HepG2 (cell line): ENCODE data around the gene LIME1. TPM values are rescaled to one million over a fixed set of nuclear protein-coding genes. Genes with fewer than 3 reads are reported as not detected.
A peak's percentile ranks its signal among the peaks of the same experiment; 100 is the strongest.

Source experiments
- ARID5B ChIP-seq: IDR thresholded peaks from 2 replicates; pipeline ENCODE4 v1.4.0; 2020; ENCODE audit warnings: mild to moderate bottlenecking, missing genetic modification reagents
- ATF6 ChIP-seq: sonication (generic); formaldehyde crosslinking; conservative IDR thresholded peaks from 2 replicates; pipeline ENCODE4 v1.4.0; 2020; ENCODE audit warnings: missing genetic modification reagents
- ATF7-NPFF ChIP-seq: sonication (generic); formaldehyde crosslinking; IDR thresholded peaks from 2 replicates; pipeline ENCODE4 v1.8.1; 2023; ENCODE audit warnings: mild to moderate bottlenecking, low read depth, missing genetic modification reagents, moderate library complexity
- CENPT ChIP-seq: sonication (generic); formaldehyde crosslinking; IDR thresholded peaks from 2 replicates; pipeline ENCODE4 v1.8.0; 2022; ENCODE audit warnings: low read depth, mild to moderate bottlenecking, moderate library complexity, missing genetic modification reagents
- HMG20A ChIP-seq: IDR thresholded peaks from 2 replicates; pipeline ENCODE4 v1.6.1; 2016; ENCODE audit warnings: borderline replicate concordance
- JARID2 ChIP-seq: sonication (generic); formaldehyde crosslinking; IDR thresholded peaks from 2 replicates; pipeline ENCODE4 v1.8.1; 2023; ENCODE audit warnings: missing genetic modification reagents, inconsistent platforms; ENCODE audit not compliant: insufficient replicate concordance
- KLF11 ChIP-seq: IDR thresholded peaks from 2 replicates; pipeline ENCODE4 v1.6.1; 2016; ENCODE audit warnings: missing compliant biosample characterization
- MAFF ChIP-seq: IDR thresholded peaks from 2 replicates; pipeline ENCODE4 v1.6.1; 2011; ENCODE audit warnings: low read depth, low read length, improper control_type of control experiment
- MXI1 ChIP-seq: IDR thresholded peaks from 3 replicates; pipeline ENCODE4 v1.6.1; 2012; ENCODE audit warnings: low read depth, low read length, inconsistent platforms, borderline replicate concordance
- PAX8 ChIP-seq: sonication (generic); formaldehyde crosslinking; IDR thresholded peaks from 2 replicates; pipeline ENCODE4 v1.8.0; 2022; ENCODE audit warnings: mild to moderate bottlenecking, missing genetic modification reagents, borderline replicate concordance
- YY1 ChIP-seq: IDR thresholded peaks from 2 replicates; pipeline ENCODE4 v1.6.1; 2011; ENCODE audit warnings: low read length, low read depth, moderate library complexity, mild to moderate bottlenecking; ENCODE audit not compliant: insufficient read depth, insufficient replicate concordance
- ZMAT5 ChIP-seq: sonication (generic); formaldehyde crosslinking; IDR thresholded peaks from 2 replicates; pipeline ENCODE4 v1.5.0; 2020; ENCODE audit warnings: mild to moderate bottlenecking, low read depth, missing genetic modification reagents, borderline replicate concordance
- ZMYM3 ChIP-seq: sonication (generic); formaldehyde crosslinking; IDR thresholded peaks from 2 replicates; pipeline ENCODE4 v1.5.1; 2020; ENCODE audit warnings: mild to moderate bottlenecking, missing genetic modification reagents
- ZNF234 ChIP-seq: sonication (generic); formaldehyde crosslinking; conservative IDR thresholded peaks from 2 replicates; pipeline ENCODE4 v1.5.1; 2020; ENCODE audit warnings: mild to moderate bottlenecking, missing genetic modification reagents
- ZNF264 ChIP-seq: sonication (generic); formaldehyde crosslinking; IDR thresholded peaks from 2 replicates; pipeline ENCODE4 v1.4.0; 2020; ENCODE audit warnings: missing genetic modification reagents
- ZNF563 ChIP-seq: sonication (generic); formaldehyde crosslinking; IDR thresholded peaks from 2 replicates; pipeline ENCODE4 v1.8.0; 2022; ENCODE audit warnings: mild to moderate bottlenecking, moderate library complexity, missing genetic modification reagents
- polyA plus RNA-seq, 8 experiments: library from polyadenylated mRNA; depleted of rRNA in 3 of 8; stranded (reverse) in 7 of 8; unstranded in 1 of 8; fragments of >200 nt; fragmentation: Illumina TruSeq in 4 of 8; extraction: Trizol in 4 of 8; gene quantifications; 2 replicates each; pipeline versions ENCODE4 v1.2.1 to v1.2.3, GENCODE V29; 2011 to 2016; ENCODE audit warnings: low read depth in 4 of 8, missing spikeins in 1 of 8, mixed read lengths in 1 of 8; ENCODE audit not compliant: insufficient read depth in 1 of 8
- total RNA-seq, 5 experiments: library from RNA; depleted of rRNA; stranded (reverse); fragments of >200 nt; fragmentation: Illumina TruSeq; extraction: Trizol; gene quantifications; 2 replicates each; pipeline ENCODE4 v1.2.3, GENCODE V29; 2016; ENCODE audit warnings: low read depth in 1 of 5
- TF ChIP-seq, protein P1 (sequence below): sonication (generic); formaldehyde crosslinking; IDR thresholded peaks from 2 replicates; pipeline ENCODE4 v1.4.0; 2020; ENCODE audit warnings: missing genetic modification reagents
- TF ChIP-seq, protein P2 (sequence below): IDR thresholded peaks from 2 replicates; pipeline ENCODE4 v1.6.1; 2016; ENCODE audit warnings: mild to moderate bottlenecking

Gene LIME1
- total and polyA plus RNA-seq, 2 of the 13 experiments (the other 11 are each of a cell fraction or from before 2014, with no cell fraction given), result 13.0 to 61.5 TPM

DNA sequence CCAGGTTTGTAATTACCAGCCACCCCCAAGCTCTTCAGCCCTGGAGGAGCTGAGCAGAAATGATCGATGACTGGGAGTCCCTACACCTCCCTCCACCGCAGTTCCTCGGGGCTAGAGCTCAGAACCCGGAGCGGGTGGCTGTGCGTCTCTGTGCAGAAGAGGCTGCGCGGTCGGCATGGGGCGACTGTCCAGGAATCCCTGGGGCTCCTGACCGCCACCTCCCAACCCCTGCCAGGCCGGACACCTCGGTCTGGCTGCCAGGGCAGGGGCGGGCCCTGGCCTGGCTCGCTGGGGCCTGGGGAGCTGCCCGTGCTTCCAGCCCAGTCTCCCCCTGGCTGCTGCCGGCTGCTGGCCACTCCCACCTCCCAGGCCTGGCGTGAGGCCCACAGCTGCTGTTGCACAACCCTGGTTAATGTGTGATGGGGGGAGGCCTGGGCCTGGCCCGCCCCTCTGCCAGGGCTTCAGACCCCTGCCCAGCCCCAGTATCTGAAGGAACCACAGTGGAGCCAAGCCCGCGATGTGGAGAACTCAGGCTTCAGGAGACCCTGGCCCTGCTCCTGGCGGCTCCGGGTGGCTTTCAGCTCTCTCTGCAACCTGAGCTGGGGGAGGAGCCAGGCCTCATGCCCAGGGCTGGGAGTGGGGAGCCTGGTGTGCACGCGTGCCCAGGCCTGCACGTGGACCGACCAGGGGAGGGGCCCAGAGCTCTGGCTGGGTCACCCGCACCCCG lies 4.3 kb downstream of the LIME1 start (continued):
- TF ChIP-seq, protein P1, sequence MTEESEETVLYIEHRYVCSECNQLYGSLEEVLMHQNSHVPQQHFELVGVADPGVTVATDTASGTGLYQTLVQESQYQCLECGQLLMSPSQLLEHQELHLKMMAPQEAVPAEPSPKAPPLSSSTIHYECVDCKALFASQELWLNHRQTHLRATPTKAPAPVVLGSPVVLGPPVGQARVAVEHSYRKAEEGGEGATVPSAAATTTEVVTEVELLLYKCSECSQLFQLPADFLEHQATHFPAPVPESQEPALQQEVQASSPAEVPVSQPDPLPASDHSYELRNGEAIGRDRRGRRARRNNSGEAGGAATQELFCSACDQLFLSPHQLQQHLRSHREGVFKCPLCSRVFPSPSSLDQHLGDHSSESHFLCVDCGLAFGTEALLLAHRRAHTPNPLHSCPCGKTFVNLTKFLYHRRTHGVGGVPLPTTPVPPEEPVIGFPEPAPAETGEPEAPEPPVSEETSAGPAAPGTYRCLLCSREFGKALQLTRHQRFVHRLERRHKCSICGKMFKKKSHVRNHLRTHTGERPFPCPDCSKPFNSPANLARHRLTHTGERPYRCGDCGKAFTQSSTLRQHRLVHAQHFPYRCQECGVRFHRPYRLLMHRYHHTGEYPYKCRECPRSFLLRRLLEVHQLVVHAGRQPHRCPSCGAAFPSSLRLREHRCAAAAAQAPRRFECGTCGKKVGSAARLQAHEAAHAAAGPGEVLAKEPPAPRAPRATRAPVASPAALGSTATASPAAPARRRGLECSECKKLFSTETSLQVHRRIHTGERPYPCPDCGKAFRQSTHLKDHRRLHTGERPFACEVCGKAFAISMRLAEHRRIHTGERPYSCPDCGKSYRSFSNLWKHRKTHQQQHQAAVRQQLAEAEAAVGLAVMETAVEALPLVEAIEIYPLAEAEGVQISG (CRISPR knock-in tag), result peak; percentile 94
- TF ChIP-seq ZNF234 (CRISPR knock-in tag), result peak; percentile 97
- no peak for TF ChIP-seq MAFF
- TF ChIP-seq CENPT (CRISPR knock-in tag), result no peak
- TF ChIP-seq, protein P2, sequence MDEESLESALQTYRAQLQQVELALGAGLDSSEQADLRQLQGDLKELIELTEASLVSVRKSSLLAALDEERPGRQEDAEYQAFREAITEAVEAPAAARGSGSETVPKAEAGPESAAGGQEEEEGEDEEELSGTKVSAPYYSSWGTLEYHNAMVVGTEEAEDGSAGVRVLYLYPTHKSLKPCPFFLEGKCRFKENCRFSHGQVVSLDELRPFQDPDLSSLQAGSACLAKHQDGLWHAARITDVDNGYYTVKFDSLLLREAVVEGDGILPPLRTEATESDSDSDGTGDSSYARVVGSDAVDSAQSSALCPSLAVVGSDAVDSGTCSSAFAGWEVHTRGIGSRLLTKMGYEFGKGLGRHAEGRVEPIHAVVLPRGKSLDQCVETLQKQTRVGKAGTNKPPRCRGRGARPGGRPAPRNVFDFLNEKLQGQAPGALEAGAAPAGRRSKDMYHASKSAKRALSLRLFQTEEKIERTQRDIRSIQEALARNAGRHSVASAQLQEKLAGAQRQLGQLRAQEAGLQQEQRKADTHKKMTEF, result peak; percentile 98
- peak; percentile 97 for TF ChIP-seq KLF11
- TF ChIP-seq MXI1, result peak; percentile 97
- TF ChIP-seq ZNF563 (CRISPR knock-in tag), result no peak
- peak; percentile 77; the same call in 1 of the 2 replicates for TF ChIP-seq ZMYM3 (CRISPR knock-in tag)
- peak; percentile 98 for TF ChIP-seq ZNF264
- peak; percentile 69 for TF ChIP-seq YY1
- peak; percentile 82 for TF ChIP-seq JARID2 (CRISPR knock-in tag)
- peak; percentile 89 for TF ChIP-seq ARID5B (CRISPR knock-in tag)
- peak; percentile 82 for TF ChIP-seq HMG20A (CRISPR knock-in tag)
- TF ChIP-seq ZMAT5, result peak; percentile 89; the same call in 1 of the 2 replicates
- peak; percentile 97 for TF ChIP-seq ATF7-NPFF (CRISPR knock-in tag)
- peak; percentile 78 for TF ChIP-seq ATF6 (CRISPR knock-in tag)
- TF ChIP-seq PAX8 (CRISPR knock-in tag), result peak; percentile 67; the same call in 1 of the 2 replicates
